Measurements from ENCODE around the gene PDE1A. TPM values are rescaled to one million over a fixed set of nuclear protein-coding genes. Genes with fewer than 3 reads are reported as not detected.

PDE1A gene
- total and polyA plus RNA-seq, 8 donors, result 0.58 to 33.6 (median 12.9) TPM; not detected in 1

GRCh38 chr2:182230561-182230960 lies 196.3 kb downstream of the PDE1A start:
- Histone ChIP-seq H3K9me3 (no peaks in the 10 kb centered on the region), H3K27me3 (no peaks in the 10 kb centered on the region), H3K36me3 (no peaks in the 10 kb centered on the region), H3K4me3 (no peak overlapping the region), H3K4me1 (no peaks in the 10 kb centered on the region), H3K27ac (no peak overlapping the region)
- intact Hi-C loops (cut with DNase I; ENCODE audit: low total_unique reads), result no loop called here
- TF ChIP-seq POLR2AphosphoS5 (IDR thresholded peaks at IDR 0.05) (no peak), CTCF (IDR thresholded peaks at IDR 0.05) (no peak), EP300 (IDR thresholded peaks at IDR 0.05) (no peak), POLR2A (IDR thresholded peaks at IDR 0.05) (no peak)
- no peak for DNase-seq

- H3K4me3 ChIP-seq, result no peak overlapping the region
- intact Hi-C loops (cut with DNase I; ENCODE audit: low total_unique reads), result no loop called here
- no peaks in the 10 kb centered on the region for H3K4me1 ChIP-seq
- H3K27me3 ChIP-seq, result no peaks in the 10 kb centered on the region
- DNase-seq, result no peak
- no peaks in the 10 kb centered on the region for H3K9me3 ChIP-seq
- no peak overlapping the region for H3K27ac ChIP-seq
- TF ChIP-seq POLR2AphosphoS5 (IDR thresholded peaks at IDR 0.05), result no peak
- TF ChIP-seq CTCF (IDR thresholded peaks at IDR 0.05), result no peak
- no peak for TF ChIP-seq EP300 (IDR thresholded peaks at IDR 0.05)
- no peak for TF ChIP-seq POLR2A (IDR thresholded peaks at IDR 0.05)
- H3K36me3 ChIP-seq, result no peaks in the 10 kb centered on the region
- WGBS, 5 donors, result 84 to 88% (median 87%) methylated on average over 2 of the region's 2 CpGs
Observed at GRCh38 chr2:182229297-182229696, 197.5 kb downstream of the PDE1A start.

GRCh38 chr2:182228741-182229140 lies 198.1 kb downstream of the PDE1A start:
- TF ChIP-seq POLR2A (IDR thresholded peaks at IDR 0.05), result no peak
- TF ChIP-seq POLR2AphosphoS5 (IDR thresholded peaks at IDR 0.05), result no peak
- TF ChIP-seq EP300 (IDR thresholded peaks at IDR 0.05), result no peak

GRCh38 chr2:182228073-182228473 lies 198.8 kb downstream of the PDE1A start:
- WGBS, 5 donors, result 44 to 61% (median 53%) methylated on average over 2 of the region's 2 CpGs
- intact Hi-C loops (cut with DNase I; ENCODE audit: low total_unique reads), result no loop called here

More at GRCh38 chr2:182228741-182229140, 198.1 kb downstream of the PDE1A start:
- Histone ChIP-seq H3K27me3 (no peaks in the 10 kb centered on the region), H3K27ac (no peak overlapping the region), H3K4me1 (no peaks in the 10 kb centered on the region), H3K36me3 (no peaks in the 10 kb centered on the region), H3K9me3 (no peaks in the 10 kb centered on the region), H3K4me3 (no peak overlapping the region)
- 82 to 88% (median 86%) methylated on average over 2 of the region's 2 CpGs for WGBS, 5 donors
- DNase-seq, result no peak
- intact Hi-C loops (cut with DNase I; ENCODE audit: low total_unique reads), result no loop called here

More at GRCh38 chr2:182228073-182228473, 198.8 kb downstream of the PDE1A start:
- Histone ChIP-seq H3K27me3 (no peaks in the 10 kb centered on the region), H3K4me1 (no peaks in the 10 kb centered on the region), H3K9me3 (no peaks in the 10 kb centered on the region), H3K27ac (no peak overlapping the region), H3K4me3 (no peak overlapping the region), H3K36me3 (no peaks in the 10 kb centered on the region)
- no peak for DNase-seq
- TF ChIP-seq CTCF (IDR thresholded peaks at IDR 0.05), result no peak
- TF ChIP-seq POLR2AphosphoS5 (IDR thresholded peaks at IDR 0.05), result no peak
- no peak for TF ChIP-seq EP300 (IDR thresholded peaks at IDR 0.05)
- no peak for TF ChIP-seq POLR2A (IDR thresholded peaks at IDR 0.05)

All from stomach (tissue), 9 donors.